Measurements from ENCODE around the gene IFNA6. TPM values are rescaled to one million over a fixed set of nuclear protein-coding genes. Genes with fewer than 3 reads are reported as not detected.

Gene IFNA6
- not detected in 5 replicates for total RNA-seq (2022; extraction: Qiagen RNA extraction; ENCODE audit: low read depth)

GRCh38 chr9:21350787-21351186, at the start of gene IFNA6:
IFNA6 (minus strand) TSS chr9:21350887; CDS start chr9:21350887, 0 bp downstream.

DNA sequence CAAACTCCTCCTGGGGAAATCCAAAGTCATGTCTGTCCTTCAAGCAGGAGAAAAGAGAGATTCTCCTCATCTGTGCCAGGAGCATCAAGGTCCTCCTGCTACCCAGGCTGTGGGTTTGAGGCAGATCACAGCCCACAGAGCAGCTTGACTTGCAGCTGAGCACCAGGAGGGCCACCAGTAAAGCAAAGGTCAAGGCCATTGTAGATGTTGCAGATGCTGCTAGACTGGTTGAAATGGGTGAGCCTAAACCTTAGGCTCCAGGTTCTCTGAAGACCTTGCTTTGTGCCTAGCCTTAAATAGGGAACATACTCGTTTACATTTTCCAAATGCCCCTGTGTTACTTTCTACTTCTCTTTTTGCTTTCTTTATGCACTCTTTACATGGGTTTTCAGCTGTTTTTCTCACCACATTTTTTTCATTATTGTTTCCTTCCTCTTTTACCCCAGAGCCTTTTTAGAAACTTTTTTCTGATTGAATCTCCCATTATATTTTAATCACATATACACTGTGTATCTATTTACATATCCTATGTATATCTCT, 34.5 kb upstream of the IFNA6 start, which contains the start of gene IFNA2:
TSS of gene IFNA2 (minus strand) at position 268 of the 540 bp plus-strand sequence. CDS start at position 199, 69 bp downstream.

DNA sequence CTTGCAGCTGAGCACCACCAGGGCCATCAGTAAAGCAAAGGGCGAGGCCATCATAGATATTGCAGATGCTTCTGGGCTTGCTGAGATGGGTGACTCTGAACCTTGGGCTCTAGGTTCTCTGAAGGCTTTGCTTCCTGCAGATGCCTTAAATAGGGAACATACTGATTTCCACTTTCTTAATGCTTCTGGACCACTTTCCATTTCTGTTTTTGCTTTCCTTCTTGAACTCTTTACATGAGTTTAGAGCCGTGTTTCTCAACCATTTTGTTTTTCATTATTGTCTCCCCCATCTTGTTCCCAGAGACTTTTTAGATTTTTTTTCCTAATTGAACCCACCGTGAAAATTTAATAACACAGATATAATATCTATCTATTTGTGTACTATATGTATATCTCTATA, 17.3 kb upstream of the IFNA6 start, which contains the start of gene IFNA13:
TSS of gene IFNA13 (minus strand) at position 101 of the 400 bp plus-strand sequence. CDS start at position 54, 47 bp downstream.

DNA sequence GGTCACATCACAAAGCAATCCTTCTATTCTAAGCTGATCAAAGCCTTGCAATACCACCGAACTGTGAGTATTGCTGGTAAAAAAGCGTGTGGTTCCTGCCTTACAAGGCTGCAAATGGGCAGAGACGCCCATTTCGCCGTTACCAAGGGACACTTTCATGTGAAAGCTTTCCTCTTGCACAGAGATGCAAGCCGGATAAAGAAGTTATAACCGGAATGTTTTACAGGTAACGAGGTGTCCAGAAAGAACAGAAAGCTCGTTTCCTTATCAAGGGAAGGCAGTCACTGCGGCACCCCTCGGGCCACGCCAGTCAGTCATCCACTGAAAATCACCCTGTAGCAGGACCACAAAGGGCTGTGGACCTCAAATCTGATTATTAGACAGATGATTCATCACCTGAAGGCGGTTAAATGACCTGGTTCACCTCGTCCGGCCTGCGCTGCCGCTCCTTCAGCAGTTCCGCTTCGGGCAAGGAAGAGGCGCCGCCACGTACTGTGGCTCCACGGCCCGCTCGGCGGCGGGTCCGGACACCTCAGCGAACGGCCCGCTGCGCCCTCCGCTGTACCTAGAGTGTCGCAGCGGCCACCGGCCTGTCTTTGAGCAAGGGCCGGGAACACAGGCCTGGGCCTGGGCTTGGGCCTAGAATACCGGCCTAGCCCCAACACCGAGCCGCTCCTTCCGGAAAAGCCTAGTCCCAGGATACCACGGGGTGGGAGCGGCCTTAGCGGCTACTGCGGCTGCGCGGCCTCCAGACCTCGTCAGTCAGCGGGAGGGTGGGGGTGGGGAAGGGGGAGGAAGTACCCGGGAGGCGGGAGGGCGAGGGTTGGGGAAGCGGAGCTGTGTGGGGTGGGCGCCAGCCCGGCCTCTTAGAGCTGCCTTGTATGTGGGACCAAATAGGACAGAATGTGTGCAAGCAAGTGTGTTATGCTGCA, 15.7 kb downstream of the IFNA6 start, which contains the start of gene KLHL9:
TSS of gene KLHL9 (minus strand) at position 704 of the 932 bp plus-strand sequence. CDS start at position 159, 545 bp downstream.

DNA sequence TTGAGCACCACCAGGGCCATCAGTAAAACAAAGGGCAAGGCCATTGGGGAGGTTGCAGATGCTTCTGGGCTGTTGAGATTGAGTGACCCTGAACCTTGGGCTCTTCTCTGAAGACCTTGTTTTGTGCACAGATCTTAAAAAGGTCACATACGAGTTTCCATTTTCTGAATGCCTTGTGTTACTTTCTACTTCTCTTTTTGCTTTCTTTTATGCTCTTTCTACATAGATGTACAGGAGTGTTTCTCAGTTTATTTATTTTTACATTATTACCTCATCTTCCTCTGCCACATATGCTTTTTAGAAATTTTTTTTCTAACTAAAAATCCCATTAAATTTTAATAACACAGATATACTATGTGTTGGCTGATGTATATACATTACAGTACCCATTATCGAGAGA, 45.5 kb downstream of the IFNA6 start, which contains the start of gene IFNA5:
TSS of gene IFNA5 (minus strand) at position 101 of the 400 bp plus-strand sequence. CDS start at position 44, 57 bp downstream.

Other genes starting within 250 kb of the IFNA6 start
- not detected in 5 replicates for gene IFNW1, start 209.1 kb downstream of the IFNA6 start, total RNA-seq (2022; extraction: Qiagen RNA extraction; ENCODE audit: low read depth)
- gene IFNA21, start 184.2 kb downstream of the IFNA6 start, total RNA-seq (2022; extraction: Qiagen RNA extraction; ENCODE audit: low read depth): not detected in 5 replicates
- not detected in 5 replicates for gene IFNA4, start 163.3 kb downstream of the IFNA6 start, total RNA-seq (2022; extraction: Qiagen RNA extraction; ENCODE audit: low read depth)
- gene IFNA7, start 148.7 kb downstream of the IFNA6 start, total RNA-seq (2022; extraction: Qiagen RNA extraction; ENCODE audit: low read depth): not detected in 5 replicates
- gene IFNA10, start 143.7 kb downstream of the IFNA6 start, total RNA-seq (2022; extraction: Qiagen RNA extraction; ENCODE audit: low read depth): not detected in 5 replicates
- not detected in 5 replicates for gene IFNA16, start 133.6 kb downstream of the IFNA6 start, total RNA-seq (2022; extraction: Qiagen RNA extraction; ENCODE audit: low read depth)
- gene IFNA17, start 122.7 kb downstream of the IFNA6 start, total RNA-seq (2022; extraction: Qiagen RNA extraction; ENCODE audit: low read depth): not detected in 5 replicates
- gene IFNA14, start 110.9 kb downstream of the IFNA6 start, total RNA-seq (2022; extraction: Qiagen RNA extraction; ENCODE audit: low read depth): not detected in 5 replicates
- not detected in 5 replicates for gene IFNA5, start 45.6 kb downstream of the IFNA6 start, total RNA-seq (2022; extraction: Qiagen RNA extraction; ENCODE audit: low read depth)
- 15.0 to 20.4 TPM (median 17.7 TPM) in 5 replicates for gene KLHL9, start 15.5 kb downstream of the IFNA6 start, total RNA-seq (2022; extraction: Qiagen RNA extraction; ENCODE audit: low read depth)
- gene IFNA13, start 17.2 kb upstream of the IFNA6 start, total RNA-seq (2022; extraction: Qiagen RNA extraction; ENCODE audit: low read depth): not detected in 5 replicates
- not detected in 5 replicates for gene IFNA2, start 34.5 kb upstream of the IFNA6 start, total RNA-seq (2022; extraction: Qiagen RNA extraction; ENCODE audit: low read depth)
- gene IFNA8, start 58.2 kb upstream of the IFNA6 start, total RNA-seq (2022; extraction: Qiagen RNA extraction; ENCODE audit: low read depth): not detected in 5 replicates
- gene IFNA1, start 89.6 kb upstream of the IFNA6 start, total RNA-seq (2022; extraction: Qiagen RNA extraction; ENCODE audit: low read depth): not detected in 5 replicates
- gene IFNE, start 131.4 kb upstream of the IFNA6 start, total RNA-seq (2022; extraction: Qiagen RNA extraction; ENCODE audit: low read depth): 1.5 to 2.8 TPM (median 2.2 TPM) in 5 replicates